HG02840 (cell line): ENCODE measurements around the gene CCDC68.

Experiments
- ATAC-seq: cut with Tn5 transposase; IDR thresholded peaks from one replicate; pipeline ENCODE4 v1.9.1; 2021; ENCODE audit warnings: mild to moderate bottlenecking, moderate library complexity, moderate number of reproducible peaks; ENCODE audit not compliant: unreplicated experiment, low FRiP score

CCDC68 gene

GRCh38 chr18:54926593-54927325, 32.5 kb downstream of the CCDC68 start:
- ATAC-seq = no peak

GRCh38 chr18:54924948-54925347, 34.3 kb downstream of the CCDC68 start:
- ATAC-seq = no peak

- ATAC-seq = no peak
Observed at GRCh38 chr18:54923339-54923956, 35.8 kb downstream of the CCDC68 start.

- ATAC-seq = no peak
Observed at GRCh38 chr18:54919412-54919811, 39.8 kb downstream of the CCDC68 start.

GRCh38 chr18:54918060-54918459, 41.2 kb downstream of the CCDC68 start:
- ATAC-seq = no peak

- ATAC-seq = no peak
Observed at GRCh38 chr18:54916507-54916906, 42.8 kb downstream of the CCDC68 start.

- no peak for ATAC-seq
Observed at GRCh38 chr18:54914816-54915215, 44.4 kb downstream of the CCDC68 start.

- ATAC-seq = no peak
Observed at GRCh38 chr18:54911551-54911950, 47.7 kb downstream of the CCDC68 start.

GRCh38 chr18:54910161-54910919, 48.9 kb downstream of the CCDC68 start:
- no peak for ATAC-seq

- ATAC-seq = no peak
Observed at GRCh38 chr18:54909538-54909937, 49.7 kb downstream of the CCDC68 start.

GRCh38 chr18:54906331-54907185, 52.7 kb downstream of the CCDC68 start:
- ATAC-seq = no peak

GRCh38 chr18:54905629-54906028, 53.6 kb downstream of the CCDC68 start:
- ATAC-seq = no peak

- ATAC-seq = no peak
Observed at GRCh38 chr18:54904581-54904980, 54.7 kb downstream of the CCDC68 start.

GRCh38 chr18:54900290-54900689, 59.0 kb downstream of the CCDC68 start:
- no peak for ATAC-seq

GRCh38 chr18:54899500-54899899, 59.8 kb downstream of the CCDC68 start:
- ATAC-seq = no peak

GRCh38 chr18:54888933-54889332, 70.3 kb downstream of the CCDC68 start:
- no peak for ATAC-seq

- ATAC-seq = no peak
Observed at GRCh38 chr18:54888378-54888777, 70.9 kb downstream of the CCDC68 start.

- no peak for ATAC-seq
Observed at GRCh38 chr18:54883816-54884604, 75.3 kb downstream of the CCDC68 start.

- no peak for ATAC-seq
Observed at GRCh38 chr18:54882318-54882717, 76.9 kb downstream of the CCDC68 start.
